ENCODE measurements around the gene PBLD. TPM values are rescaled to one million over a fixed set of nuclear protein-coding genes. Genes with fewer than 3 reads are reported as not detected.

PBLD gene
- 6.8 TPM for polyA plus RNA-seq (ENCODE audit: insufficient read length)

DNA sequence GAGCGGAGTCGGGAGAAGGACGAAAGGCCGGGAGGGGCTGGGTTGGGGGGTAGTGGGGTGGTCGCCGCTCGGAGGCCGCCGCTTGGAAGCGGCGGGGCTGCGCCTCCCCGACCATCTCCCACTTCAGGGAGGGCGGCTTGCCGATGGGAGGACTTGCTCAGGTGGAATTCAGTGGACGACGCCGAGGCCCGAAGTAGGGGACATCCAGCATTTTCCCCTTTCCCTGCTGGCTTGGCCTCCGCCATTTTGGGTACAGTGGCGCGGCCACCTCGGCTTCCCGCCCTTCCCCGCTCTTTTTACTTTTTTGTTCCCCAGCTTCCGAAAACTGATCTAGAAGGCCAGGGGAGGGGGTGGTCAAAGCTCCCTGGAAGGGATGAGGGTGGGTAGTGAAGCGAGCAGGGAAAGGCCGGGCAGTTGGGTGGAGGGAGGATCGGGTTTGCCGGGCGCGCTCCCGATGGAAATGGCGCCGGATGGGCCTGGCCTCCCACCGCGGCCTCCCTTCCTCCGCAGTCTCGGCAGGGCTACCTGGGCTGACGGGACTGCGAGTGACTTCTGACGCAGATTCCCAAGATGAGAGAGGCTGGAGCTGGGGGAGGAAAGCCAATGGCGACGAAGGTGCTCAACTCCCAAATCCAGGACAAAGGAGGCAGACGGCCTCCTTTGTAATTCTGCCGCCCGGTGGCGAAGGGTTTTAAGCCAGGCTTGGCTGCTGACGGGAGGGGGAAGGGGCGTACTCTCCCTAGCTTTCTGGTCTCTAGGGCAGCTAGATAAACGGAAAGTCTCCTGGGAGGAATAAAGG is at the start of gene PBLD:
TSS of gene PBLD (minus strand) at position 670 of the 799 bp plus-strand sequence. CDS start 26,084 bp downstream, outside the sequence.
- DNase-seq, result peak; percentile 84

DNA sequence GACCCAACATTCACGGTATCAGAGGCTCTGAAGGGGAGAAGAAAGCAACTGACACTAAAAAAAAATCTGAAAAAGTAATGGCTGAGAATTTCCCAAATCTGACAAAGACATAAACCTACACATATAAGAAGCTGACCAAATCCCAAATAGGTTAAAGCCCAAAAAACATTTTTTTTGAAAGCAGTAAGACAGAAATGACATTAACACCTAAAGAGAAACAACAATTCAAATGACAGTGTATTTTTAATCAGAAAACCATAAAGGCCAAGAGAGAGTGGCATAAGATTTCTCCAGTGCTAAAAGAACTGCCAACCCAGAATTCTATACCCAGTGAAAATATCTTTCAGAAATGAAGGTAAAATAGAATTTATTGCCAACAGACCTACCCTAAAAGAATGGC is 38.9 kb upstream of the PBLD start:
- no peak for DNase-seq

DNA sequence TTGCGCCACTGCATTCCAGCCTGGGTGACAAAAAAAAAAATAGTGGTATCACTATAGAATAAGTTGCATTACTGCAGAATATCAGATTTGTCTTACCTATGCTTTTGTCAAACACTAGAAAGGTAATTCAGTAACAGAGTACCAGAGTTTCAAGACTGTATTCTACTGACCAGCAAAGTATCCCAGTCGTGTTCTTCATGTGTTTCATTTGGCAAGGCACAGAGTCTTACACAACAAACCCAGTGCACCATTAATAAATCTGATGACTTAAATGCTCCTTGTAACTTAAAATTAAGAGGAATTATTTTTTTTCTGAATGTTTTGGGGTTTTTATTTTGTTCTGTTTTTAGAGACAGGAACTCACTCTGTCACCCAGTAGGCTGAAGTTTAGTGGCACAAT is 34.4 kb upstream of the PBLD start:
- no peak for DNase-seq

DNA sequence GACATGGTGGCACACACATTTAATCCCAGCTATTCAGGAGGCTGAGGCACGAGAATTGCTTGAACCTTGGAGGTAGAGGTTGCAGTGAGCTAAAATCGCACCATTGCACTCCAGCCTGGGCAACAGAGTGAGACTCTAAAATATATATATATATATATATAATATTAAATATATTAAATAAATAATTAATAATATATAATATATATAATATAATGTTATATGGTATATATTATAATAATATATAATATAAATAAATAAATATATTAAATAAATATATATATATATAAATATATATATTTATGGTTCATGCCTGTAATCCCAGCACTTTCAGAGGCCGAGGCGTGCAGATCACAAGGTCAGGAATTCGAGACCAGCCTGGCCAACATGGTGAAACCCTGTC is 33.9 kb upstream of the PBLD start:
- DNase-seq, result no peak

DNA sequence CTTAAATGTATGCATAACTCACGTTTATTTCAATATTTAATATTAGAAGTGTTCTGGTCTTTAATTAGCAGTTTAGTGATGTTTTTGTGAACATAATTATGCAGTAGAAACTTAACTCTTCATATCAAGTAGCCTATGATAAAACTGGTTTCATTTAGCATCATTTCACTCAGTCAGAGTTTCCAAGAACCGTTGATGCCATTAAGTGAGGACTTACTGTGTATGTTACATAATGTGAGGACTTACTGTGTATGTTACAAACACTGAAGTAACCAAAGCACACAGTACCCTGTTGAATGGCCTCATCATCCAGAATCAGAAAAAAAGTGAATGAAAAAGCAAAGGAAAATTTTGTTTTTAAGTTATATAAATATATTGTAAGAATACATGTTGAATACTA is 32.9 kb upstream of the PBLD start:
- no peak for DNase-seq

DNA sequence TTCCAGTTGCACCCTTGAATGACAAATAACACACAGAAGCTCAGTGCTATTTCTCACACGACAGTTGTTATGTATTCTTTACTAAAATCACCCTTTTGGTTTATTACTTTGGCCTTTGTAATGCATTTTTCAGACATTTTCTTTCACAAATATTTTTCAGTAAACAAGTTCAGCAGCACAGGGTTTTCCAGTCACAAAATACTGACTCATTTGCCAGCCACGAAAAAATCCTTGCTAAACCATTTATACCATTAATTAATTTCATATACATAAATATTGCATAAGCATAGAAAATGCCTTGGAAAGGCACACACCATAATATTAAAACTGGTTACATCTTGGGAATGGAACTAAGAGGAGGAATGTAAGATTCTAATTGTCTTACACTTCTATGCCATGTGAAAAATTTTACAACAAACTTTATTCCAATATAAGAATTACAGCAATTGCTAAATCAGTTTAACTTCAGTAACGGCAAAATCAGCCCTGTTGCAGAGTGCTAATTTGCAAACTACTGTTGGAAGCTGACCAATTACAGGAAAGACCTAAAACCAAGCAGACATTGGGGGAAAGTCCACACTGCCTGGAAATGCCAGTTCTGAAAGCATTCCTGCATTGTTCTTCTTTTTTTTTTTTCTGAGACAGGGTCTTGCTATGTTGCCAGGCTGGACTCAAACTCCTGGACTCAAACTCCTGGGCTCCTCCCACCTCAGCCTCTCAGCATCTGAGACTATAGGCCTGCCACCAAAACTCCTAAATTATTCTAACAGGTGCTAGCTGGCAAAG is 31.6 kb upstream of the PBLD start:
- DNase-seq, result peak; percentile 32

DNA sequence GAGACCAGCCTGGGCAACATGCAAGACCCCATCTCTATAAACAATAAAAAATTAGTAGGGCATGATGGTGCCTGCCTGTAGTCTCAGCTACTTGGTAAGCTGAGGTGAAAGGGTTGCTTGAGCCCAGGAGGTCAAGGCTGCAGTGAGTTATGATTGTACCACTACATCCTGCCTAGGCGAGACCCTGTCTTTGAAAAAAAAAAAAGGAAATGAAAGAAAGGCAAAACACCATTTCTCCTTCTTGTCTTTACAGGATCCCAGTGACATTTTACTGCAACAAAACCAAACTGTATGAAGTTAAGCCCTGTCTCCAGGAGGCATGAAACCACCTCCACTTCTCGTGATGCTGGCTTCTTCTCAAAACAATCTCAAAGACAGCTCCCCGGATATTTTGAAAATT is 29.9 kb upstream of the PBLD start:
- DNase-seq, result no peak

DNA sequence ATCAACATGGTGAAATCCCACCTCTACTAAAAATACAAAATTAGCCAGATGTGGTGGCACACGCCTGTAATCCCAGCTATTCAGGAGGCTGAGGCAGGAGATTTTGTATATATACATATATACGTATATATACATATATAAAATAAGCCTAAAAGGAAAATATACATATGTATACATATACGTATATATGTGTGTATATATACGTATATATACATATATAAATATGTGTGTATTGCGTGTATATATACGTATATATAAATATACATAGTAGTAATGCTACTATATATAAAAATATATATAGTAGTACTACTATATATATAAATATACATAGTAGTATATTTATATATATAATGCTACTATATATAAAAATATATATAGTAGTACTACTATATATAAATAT is 26.5 kb upstream of the PBLD start:
- no peak for DNase-seq

DNA sequence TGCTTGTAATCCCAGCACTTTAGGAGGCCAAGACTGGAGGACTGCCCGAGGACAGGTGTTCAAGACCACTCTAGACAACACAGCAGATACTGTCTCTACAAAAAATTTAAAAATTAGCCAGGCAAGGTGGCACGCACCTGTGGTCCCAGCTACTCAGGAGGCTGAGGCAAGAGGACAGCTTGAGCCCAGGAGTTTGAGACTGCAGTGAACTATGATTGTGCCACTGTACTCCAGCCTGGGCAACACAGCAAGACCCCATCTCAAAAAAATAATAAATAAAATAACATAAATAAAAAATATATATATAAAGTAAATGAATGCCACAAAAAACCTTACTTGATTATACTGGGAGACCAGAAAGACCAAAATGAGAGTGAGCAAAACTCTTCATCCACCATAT is 20.8 kb upstream of the PBLD start:
- DNase-seq, result no peak

DNA sequence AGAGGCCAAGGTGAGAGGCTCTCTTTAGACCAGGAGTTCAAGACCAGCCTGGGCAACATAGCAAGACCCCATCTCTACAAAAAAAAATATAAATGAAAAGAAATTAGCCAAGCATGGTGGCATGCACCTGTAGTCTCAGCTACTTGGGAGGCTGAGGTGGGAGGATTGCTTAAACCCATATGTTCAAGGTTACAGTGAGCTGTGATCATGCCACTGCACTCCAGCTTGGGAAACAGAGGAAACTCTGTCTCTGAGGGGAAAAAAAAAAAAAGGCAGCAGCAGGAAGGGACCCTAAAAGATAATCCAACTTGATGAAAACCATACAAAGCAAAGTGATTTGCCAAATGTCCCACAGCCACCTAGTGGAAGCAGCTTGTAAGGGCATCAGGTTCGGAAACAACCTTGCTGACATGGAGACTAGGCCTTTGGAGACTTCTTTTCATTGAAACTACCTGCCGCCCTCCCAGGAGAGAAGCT is 15.6 kb upstream of the PBLD start:
- no peak for DNase-seq

DNA sequence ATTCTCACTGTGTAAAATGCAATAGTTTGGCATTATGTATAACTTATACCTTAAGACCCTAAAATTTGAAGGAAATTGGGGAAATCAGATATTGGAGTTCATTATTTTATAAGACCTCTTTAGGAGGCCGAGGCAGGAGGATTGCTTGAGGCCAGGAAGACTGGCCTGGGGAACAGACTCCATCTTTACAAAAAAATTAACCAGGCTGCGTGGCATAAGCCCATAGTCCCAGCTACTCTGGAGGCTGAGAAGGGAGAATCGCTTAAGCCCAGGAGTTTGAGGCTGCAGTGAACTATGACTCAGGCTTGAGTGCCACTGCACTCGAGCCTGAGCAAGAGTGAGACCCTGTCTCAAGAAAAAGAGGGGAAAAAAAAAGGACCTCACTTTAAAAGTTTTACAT is 14.0 kb upstream of the PBLD start:
- DNase-seq, result no peak

DNA sequence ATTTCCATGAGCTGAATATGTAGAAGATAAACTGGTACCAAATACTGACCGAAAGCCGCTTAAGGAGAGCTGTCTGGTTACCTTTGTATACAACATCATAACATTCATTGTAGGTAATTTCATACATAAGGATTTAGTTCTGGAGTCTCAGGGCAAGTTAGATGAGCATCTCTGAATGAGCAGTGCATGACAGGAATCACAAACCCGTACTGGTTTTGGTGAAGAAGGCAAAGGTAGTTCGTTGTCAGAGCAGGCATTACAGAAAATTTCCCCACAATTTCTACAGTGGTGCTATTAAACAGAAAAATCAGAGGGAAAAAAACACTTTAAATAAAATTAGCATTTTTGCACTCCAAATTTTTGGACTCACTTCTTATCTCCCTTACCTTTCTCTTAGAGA is 12.9 kb upstream of the PBLD start:
- DNase-seq, result no peak

DNA sequence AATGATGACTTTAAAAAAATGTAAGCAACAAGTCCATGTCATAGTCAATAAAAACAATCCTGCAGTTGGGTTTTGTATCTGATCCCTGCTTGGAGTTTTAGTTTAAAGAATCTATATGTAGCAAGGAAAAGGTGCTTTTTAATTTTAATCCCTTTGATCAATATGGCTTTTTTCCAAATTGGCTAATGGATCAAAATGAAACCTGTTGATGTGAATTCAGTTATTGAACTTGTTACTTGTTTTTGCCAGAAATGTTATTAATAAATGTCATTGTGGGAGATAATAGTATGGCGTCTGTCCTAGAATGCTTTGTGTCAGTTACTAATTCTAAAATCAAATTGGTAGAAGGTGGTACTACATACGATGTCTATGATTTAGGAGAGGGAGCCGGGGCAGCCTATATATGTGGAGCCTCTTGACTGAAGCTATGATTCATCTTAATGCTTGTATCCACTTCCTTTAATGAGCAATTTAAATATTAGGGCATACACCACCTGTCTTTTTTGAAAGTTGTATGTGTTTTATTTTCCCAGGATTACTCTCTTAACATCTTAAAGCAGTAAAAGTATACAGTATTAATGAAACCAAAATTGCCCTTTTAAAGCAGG is 10.3 kb upstream of the PBLD start:
- no peak for DNase-seq

DNA sequence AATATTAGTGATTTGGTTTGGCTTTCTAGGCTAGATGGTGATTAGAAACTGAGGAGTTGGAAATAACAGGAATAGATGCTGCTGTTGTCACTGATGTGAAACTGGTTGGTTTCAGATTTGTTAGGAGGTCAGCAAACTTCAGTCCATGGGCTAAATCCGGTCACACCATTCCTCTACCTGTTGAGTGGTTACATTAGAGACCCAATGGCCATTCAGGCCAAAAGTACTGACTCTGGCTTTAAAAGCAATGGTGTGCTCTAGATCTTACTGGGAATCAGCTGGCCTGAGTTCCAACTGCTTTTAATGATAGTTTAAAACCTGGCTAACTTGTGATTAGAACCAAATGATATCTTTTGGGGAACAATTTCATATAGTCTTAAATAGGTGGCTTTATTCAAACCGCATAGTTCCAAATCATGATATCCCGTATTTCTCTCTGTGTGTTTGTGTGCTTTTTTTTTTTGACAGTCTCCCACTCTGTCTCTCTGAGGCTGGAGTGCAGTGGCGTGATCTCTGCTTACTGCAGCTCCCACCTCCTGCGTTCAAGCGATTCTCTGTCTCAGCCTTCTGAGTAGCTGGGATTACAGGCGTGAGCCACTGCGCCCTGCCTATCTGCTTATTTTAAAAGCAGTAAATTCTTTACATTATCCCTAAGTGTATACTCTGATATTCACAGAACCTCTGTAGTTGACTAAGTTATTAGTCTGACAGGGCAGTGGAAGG is 7.8 kb upstream of the PBLD start:
- DNase-seq, result no peak

DNA sequence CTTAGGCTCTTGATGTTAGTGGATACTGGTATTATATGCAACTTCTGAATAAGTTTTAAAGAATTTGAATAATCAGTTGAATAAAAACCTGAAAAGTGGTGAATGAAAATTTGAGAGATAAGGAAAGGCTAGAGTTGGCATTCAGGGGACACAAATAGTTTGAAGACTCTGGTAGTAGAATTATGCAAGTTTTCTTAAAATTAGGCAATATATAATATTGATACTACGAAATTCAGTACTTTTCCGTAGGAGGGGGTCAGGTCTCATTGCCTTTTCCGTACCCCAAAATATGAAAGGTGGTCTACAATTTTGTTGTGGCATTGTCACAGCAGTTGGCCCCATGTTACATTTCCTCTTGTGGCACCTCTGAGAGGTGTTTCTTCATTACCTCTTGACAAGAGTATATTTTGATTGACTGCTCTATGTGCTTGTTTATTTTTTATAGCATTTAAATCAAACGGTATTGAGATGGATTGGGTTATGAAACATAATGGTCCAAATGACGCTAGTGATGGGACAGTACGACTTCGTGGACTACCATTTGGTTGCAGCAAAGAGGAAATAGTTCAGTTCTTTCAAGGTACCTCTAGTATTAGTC is 4.1 kb upstream of the PBLD start:
- DNase-seq, result no peak

DNA sequence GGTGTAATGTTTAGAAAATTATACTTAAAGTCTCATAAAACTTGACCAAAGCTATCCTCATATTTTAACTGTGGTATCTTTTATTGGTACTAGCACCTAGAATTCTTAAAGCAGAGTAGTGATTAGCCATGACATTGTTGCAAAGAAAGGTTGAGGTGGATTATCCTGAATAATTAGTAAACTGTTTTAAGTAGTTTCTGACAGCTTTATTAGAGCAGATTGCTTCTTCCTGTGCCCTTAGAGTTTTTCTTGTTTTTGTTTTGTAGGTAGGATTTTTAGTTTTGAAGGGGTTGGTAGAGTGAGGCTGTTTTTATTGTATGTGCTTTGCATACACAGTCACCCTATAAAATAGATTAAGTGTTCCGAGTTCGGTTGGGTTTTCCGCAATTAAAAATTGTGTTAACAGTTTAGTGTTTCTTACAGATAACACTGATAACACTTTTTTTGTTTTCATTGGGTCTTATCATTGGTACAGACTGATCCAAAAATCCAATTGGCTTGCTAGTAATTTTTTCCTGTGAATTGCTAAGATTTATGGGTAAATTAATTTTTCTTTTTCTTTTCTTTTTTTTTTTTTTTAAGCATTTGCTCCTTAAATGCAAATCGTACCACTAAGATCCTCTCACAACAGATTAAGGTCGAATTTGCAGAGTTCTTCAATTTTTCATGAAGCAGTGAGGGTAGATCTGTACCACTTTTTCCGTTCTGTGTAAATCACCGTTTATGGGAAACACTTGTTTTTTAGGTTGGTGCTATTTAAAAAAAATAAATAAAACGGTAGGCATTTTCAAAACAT is 2.1 kb upstream of the PBLD start:
- DNase-seq, result no peak

DNA sequence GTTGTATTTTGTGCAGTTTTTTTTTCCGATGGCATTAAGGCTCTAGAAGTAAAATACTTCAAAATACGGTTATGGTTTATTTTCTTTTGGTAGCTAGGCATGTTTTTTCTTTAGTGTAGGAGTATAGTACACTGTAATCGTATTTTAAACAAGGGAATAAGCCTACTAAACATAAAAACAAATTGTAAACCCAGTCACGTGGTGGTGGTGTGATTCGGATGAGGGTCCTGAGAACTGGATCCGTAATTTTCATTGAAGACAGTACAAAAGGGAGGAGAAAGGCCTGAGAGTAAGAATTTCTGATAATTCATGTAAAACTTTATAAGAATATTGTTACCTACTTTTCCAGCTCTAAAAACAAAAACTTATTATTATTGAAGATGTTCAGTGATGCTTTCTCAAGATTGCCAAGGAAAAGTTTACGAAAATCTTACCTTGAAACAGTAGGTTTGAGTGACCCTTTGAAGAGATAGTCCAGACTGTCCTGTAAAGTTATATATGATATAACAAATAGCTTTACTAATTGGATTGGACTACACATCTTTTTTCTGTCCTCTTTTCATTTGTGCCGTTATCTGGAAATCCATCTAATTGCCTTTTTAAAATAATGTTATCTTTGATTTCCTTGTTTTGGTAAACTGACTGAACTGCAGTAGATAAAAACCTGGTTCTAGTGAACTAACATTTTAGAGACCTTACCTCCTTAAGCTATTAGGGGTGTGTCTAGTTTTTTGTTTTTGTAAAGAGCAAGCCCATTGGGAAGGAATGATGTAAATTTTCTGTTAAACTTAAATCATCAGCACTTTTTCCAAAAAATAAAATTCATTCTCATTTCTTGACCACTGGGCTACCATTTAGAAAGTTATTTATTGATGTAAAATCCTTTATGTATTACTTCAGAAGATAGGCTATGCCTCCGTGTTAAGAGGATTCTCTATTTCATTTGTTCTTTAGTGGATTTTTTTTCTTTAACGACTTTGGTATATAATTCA is 1.0 kb upstream of the PBLD start:
- no peak for DNase-seq

DNA sequence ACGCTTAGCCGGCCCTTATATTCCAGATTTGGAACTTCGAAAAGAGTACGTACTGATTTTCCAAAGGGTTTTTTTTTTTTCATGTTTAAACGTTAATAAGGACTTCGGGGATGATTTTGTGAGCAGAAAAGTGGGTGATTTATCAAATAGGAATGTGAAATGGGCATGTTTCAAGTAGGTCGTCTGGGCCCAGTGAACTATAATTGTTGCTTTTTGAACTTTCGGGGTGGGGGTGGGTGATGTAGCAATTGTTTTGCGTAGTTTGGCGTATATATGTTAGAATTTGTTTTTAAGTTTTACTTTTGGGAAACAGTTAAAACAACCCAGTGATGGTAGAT is 299 bp upstream of the PBLD start:
- DNase-seq, result peak; percentile 10

DNA sequence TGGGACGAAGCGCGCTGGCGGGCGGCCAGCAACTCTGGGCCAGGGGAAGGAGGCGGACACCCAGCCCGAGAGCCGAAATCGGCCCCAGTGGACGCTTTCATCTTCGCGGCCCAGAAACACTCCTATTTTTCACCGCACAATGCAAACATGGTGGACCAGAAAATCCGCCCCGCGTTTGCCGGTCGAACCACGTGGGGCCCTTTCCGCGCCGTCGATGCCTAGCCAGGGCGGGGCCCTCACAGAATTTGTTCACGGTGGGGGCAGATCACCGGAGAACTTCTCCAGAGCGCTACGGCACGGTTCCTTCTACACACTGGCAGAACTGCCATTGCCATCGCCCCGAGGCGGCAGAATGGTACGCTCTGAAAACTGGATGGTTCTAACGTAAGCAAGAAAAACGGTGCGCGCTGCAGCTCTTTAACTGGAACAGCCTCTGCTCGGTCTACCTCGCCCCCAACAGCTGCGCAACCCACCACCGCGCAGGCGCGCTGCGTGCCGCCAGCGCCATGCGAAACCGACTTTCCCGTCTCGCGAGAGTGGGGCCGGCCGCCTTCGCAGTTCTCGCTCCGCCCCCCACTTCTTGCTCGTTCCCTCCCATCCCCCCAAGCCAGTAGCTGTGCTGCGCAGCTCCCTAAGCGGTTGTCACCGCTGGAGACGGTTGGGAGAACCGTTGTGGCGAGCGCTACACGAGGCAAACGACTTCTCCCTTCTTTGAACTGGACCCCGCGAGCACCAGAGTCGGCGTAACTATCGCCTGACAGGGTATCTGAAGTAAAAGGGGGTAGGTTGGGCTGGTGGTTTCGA is 1.1 kb downstream of the PBLD start, which contains the start of gene HNRNPH3:
TSS of gene HNRNPH3 (plus strand) at position 610 of the 804 bp plus-strand sequence. CDS start 5,158 bp downstream, outside the sequence.
- DNase-seq, result peak; percentile 100
